NCI-H1694 (cell line): ENCODE results near the gene HIRA.
"Not testable (repeated sequence)": the region's sequence is repeated elsewhere in the genome, so short reads cannot be mapped to it uniquely, and the experiment has no call there.

Experiments
- DNase-seq: peaks from one replicate; lab custom pipeline; 2025; lab: John Stamatoyannopoulos, UW

Gene HIRA

GRCh38 chr22:19330205-19330604, 101.3 kb downstream of the HIRA start:
- not testable (repeated sequence) for DNase-seq

GRCh38 chr22:19329454-19329853, 102.1 kb downstream of the HIRA start:
- no peak for DNase-seq

GRCh38 chr22:19325296-19325948, 106.1 kb downstream of the HIRA start:
- no peak for DNase-seq

DNA sequence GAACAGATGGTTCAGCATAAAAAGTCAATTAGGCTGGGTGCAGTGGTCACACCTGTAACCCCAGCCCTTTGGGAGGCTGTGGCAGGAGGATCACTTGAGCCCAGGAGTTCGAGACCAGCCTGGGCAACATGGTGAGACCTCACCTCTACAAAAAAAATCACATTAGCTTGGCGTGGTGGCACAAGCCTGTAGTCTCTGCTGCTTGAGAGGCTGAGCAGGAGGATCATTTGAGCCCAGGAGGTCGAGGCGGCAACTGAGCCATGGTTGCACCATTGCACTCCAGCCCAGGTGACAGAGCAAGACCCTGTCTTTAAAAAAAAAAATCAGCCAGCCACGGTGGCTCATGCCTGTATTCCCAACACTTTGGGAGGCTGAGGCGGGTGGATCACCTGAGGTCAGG, 108.1 kb downstream of the HIRA start:
- DNase-seq, result not testable (repeated sequence)

- DNase-seq, result no peak
These were observed 109.8 kb downstream of the HIRA start for GRCh38 chr22:19321757-19322156.

DNA sequence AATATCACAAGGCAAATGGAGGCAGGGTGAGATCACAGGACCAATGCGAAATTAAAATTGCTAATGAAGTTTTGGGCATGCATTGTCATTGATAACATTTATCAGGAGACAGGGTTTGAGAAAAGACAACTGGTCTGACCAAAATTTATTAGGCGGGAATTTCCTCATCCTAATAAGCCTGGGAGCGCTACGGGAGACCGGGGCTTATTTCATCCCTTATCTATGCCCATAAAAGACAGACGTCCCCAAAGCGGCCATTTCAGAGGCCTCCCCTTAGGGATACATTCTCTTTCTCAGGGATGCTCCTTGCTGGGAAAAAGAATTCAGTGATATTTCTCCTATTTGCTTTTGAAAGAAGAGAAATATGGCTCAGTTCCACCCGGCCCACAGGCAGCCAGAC, 111.4 kb downstream of the HIRA start:
- not testable (repeated sequence) for DNase-seq

DNA sequence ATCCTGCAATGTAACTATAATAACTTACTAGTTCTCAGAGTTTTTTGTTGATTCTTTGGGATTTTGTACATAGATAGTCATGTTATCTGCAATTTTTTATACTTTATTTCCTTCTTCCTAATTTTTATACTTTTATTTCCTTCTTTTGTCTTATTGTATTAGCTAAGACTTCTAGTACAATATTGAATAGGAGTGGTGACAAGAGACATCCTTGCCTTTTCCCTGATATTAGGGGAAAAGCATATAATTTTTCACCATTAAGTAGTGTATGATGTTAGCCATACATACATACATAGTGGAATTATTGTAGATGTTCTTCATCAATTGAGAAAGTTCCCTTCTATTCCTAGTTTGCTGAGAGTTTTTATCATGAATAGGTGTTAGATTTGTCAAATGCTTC, 112.3 kb downstream of the HIRA start:
- DNase-seq, result no peak

DNA sequence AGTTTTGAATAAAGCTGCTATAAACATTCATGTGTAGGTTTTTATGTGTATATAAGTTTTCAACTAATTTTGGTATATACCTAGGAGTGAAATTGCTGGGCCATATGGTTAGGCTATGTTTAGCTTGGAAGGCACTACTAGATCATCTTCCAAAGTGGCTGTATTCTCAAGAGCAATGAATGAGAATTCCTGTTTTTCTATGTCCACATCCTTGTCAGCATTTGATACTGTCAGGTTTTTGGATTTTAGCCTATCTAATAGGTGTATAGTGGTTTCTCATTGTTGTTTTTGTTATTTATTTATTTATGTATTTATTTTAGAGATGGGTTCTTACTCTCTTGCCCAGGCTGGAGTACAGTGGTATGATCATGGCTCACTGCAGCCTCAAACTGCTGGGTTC, 113.7 kb downstream of the HIRA start:
- DNase-seq, result no peak

GRCh38 chr22:19307872-19308271, 123.7 kb downstream of the HIRA start:
- no peak for DNase-seq

DNA sequence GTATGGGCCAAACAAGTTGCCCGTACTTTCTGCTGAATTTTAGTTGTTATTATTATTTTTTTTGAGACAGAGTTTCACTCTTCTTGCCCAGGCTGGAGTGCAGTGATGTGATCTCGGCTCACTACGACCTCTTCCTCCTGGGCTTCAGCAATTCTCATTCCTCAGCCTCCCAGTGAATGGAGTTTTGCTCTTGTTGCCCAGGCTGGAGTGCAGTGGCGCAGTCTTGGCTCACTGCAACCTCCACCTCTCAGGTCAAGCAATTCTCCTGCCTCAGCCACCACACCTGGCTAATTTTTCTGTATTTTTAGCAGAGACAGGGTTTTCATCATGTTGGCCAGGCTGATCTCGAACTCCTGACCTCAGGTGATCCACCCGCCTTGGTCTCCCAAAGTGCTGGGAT, 125.0 kb downstream of the HIRA start:
- not testable (repeated sequence) for DNase-seq

DNA sequence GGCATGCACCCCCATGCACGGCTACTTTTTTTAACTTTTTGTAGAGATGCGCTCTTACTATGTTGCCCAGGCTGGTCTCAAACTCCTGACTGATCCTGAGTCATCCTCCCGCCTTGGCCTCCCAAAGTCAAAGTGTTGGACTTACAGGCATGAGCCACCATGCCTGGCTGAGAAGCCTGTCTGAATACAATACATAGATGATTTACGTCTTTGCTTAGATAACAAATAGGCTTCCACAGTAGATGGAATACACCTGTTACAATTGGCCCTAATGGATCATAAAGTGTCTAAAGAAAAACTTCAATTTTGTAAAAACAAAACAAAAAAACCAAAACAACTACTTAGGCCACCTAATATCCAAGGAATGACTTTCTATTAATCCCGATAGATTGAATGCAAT, 127.0 kb downstream of the HIRA start:
- no peak for DNase-seq

- DNase-seq, result no peak
These were observed 127.7 kb downstream of the HIRA start for GRCh38 chr22:19303785-19304184.

GRCh38 chr22:19295733-19296132, 135.8 kb downstream of the HIRA start:
- no peak for DNase-seq

- no peak for DNase-seq
These were observed 138.9 kb downstream of the HIRA start for GRCh38 chr22:19292458-19293230.

GRCh38 chr22:19291580-19292457, 139.7 kb downstream of the HIRA start, which contains the start of gene CLTCL1:
CLTCL1 (minus strand) TSS chr22:19291719; CDS start chr22:19291641, 78 bp downstream.
- DNase-seq, result peak; percentile 3

DNA sequence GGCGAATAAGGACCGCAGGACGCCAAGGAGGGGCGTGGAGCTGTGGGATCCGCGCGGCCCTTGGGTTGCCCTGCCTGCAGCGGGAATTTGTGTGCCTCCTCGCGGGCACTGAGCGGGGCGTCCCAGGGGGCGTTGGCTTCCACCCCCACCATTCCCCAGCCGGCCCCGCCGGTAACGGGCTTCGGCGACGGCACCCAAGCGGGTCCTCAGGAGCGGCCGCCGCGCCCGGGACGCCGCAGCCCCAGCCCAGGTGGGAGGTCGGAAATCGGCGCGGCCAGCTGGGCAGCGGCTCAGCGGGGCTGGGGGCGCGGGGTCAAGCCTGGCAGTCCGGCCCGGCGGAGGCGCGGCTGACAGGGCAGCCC, 140.3 kb downstream of the HIRA start:
- DNase-seq, result no peak

DNA sequence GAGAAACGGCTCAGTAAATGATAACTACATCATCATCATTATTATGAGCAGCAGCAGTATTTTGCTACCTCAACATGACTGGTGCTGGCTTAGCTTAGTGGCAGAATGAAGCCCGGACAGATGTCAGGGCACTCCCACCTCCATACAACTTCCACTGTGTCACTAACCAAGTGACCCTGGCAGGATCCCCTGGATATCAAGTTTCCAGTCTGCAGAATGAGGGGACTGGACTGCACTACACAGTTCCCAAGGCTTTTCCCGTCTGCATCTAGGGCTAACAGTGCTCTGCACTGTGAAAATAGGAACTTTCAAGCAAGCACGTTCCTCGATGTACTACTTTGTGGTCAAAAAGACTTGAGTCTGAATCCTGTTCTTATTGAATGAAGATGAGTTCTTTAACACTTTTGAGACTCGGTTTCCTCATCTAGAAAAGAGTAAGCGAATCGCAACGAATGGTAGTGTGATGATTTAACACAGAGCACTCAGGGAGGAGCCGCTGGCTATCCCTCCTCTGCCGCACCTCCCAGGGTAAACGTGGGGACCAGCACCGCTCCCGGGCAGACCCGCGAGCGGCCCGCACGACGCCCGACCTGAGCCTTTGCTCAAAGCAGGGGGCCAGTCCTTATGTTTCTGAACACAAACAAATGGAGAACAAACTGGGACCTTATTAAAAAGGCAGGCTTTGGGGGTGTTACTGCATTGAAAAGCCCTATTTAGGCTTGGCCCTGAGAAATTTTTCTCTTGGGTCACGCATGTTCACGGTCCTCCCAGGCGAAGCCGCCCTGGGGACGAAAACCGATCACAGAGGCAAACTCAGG, 140.9 kb downstream of the HIRA start:
- no peak for DNase-seq

- DNase-seq, result no peak
These were observed 141.9 kb downstream of the HIRA start for GRCh38 chr22:19289475-19290161.

DNA sequence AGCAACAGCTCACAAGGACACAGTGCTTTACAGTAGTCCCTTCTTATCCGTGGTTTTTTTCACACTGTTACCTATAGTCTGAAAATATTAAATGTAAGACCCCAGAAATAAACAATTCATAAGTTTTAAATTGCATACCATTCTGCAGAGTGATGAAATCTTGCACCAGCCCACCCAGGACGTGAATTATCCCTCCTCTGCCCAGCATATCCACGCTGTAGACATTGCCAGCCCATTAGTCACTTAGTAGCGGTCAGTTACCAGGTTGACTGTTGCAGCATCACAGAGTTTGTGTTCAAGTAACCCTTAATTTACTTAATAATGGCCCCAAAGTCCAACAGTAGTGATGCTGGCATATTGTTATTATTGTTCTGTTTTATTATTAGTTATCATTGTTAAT, 143.6 kb downstream of the HIRA start:
- no peak for DNase-seq

GRCh38 chr22:19287076-19287707, 144.3 kb downstream of the HIRA start:
- DNase-seq, result peak; percentile 36

DNA sequence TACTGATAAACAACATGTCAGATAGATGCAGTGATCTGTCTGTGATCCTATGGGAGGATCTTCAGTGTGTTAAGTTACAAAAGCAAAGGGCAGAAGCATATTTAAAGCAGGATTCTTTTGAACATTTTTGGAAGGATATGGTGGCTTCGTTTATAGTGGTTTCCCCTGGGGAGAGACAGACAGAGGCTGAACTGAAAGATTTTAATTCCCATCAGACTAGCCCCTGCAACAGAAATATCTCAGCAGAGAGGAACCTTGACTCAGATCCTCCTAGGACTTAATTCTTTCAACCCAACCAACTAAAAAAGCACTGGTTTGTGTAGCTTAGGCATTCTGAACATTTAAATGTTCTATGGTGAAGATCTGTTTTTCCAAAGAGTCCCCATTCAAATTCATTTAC, 145.7 kb downstream of the HIRA start:
- DNase-seq, result no peak
